ENCODE results near the gene MSLN. TPM values are rescaled to one million over a fixed set of nuclear protein-coding genes. Genes with fewer than 3 reads are reported as not detected.
A peak's percentile ranks its signal among the peaks of the same experiment; 100 is the strongest.

Gene MSLN
- total RNA-seq, 6 donors from 2014 or later: 47.8 to 275 (median 121) TPM

DNA sequence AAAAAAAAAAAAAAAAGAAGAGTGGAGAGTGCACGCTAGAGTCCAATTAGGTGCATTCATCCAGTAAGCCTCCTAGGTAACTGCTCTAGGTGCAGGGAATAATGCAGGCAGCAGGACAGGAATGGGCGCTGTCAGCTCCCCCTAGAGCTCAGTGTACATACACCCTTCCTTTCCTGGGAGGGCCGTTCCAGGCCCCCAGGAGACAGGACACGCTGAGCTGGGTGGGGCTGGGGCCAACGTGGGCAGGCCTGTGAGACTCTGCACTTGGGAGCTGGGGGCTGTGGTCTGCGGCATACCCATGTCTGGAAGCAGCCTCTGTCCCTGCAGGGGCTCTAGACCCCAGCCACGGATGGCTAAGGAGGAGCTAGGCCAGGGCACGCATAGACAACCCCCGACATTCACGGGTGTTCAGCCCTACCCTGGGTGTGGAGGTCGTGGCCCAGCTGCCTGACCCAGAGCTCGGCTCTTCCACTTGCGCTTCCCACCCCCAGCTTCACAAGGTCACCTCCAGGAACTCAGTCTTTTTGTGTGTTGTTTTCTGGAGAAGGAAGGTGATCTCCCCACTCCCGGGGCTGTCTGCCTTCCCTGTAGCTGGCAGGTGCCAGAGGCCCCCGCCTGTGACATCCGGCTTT is 40.6 kb upstream of the MSLN start:
- peaks cover 0 to 3% (median 0%) of the 10 kb centered on the region in 4 donors for H3K36me3 ChIP-seq
- DNase-seq (peak in 1 of 2 donors; percentile 39), ATAC-seq (ENCODE audit: low FRiP score in 2 of 2) (no peak)
- no peaks in the 10 kb centered on the region for H3K9me3 ChIP-seq
- H3K4me3 ChIP-seq: peak overlapping the region in 3 of 4 donors; percentile 75 to 95 (median 90)
- 7 to 8% methylated on average over 8 to 15 of the region's 16 CpGs for WGBS, 2 donors
- peak overlapping the region; percentile 76 to 87 (median 87) for H3K27ac ChIP-seq
- H3K27me3 ChIP-seq: peaks cover 0 to 10% (median 0%) of the 10 kb centered on the region in 4 donors
- peaks cover 28 to 49% (median 42%) of the 10 kb centered on the region in 4 donors for H3K4me1 ChIP-seq
- TF ChIP-seq, protein P1, sequence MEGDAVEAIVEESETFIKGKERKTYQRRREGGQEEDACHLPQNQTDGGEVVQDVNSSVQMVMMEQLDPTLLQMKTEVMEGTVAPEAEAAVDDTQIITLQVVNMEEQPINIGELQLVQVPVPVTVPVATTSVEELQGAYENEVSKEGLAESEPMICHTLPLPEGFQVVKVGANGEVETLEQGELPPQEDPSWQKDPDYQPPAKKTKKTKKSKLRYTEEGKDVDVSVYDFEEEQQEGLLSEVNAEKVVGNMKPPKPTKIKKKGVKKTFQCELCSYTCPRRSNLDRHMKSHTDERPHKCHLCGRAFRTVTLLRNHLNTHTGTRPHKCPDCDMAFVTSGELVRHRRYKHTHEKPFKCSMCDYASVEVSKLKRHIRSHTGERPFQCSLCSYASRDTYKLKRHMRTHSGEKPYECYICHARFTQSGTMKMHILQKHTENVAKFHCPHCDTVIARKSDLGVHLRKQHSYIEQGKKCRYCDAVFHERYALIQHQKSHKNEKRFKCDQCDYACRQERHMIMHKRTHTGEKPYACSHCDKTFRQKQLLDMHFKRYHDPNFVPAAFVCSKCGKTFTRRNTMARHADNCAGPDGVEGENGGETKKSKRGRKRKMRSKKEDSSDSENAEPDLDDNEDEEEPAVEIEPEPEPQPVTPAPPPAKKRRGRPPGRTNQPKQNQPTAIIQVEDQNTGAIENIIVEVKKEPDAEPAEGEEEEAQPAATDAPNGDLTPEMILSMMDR (IDR thresholded peaks at IDR 0.05): no peak
- TF ChIP-seq EP300 (IDR thresholded peaks at IDR 0.05): no peak

- no peak for DNase-seq
- TF ChIP-seq EP300 (IDR thresholded peaks at IDR 0.05) (no peak), POLR2A (IDR thresholded peaks at IDR 0.05) (no peak), POLR2AphosphoS5 (IDR thresholded peaks at IDR 0.05) (no peak)
- Histone ChIP-seq H3K36me3 (peaks cover 0 to 3% (median 0%) of the 10 kb centered on the region in 4 donors), H3K27me3 (peaks cover 0 to 10% (median 0%) of the 10 kb centered on the region in 4 donors), H3K4me3 (peak overlapping the region; percentile 70 to 95 (median 82)), H3K27ac (peak overlapping the region; percentile 76 to 87 (median 87)), H3K9me3 (no peaks in the 10 kb centered on the region), H3K4me1 (peaks cover 26 to 45% (median 40%) of the 10 kb centered on the region in 4 donors)
- peak in 1 of 2 donors; percentile 56 for ATAC-seq (ENCODE audit: low FRiP score in 2 of 2)
- WGBS, 2 donors: 0% methylated on average over 8 to 33 of the region's 38 CpGs
Observed at GRCh38 chr16:720447-720989, 40.0 kb upstream of the MSLN start.

DNA sequence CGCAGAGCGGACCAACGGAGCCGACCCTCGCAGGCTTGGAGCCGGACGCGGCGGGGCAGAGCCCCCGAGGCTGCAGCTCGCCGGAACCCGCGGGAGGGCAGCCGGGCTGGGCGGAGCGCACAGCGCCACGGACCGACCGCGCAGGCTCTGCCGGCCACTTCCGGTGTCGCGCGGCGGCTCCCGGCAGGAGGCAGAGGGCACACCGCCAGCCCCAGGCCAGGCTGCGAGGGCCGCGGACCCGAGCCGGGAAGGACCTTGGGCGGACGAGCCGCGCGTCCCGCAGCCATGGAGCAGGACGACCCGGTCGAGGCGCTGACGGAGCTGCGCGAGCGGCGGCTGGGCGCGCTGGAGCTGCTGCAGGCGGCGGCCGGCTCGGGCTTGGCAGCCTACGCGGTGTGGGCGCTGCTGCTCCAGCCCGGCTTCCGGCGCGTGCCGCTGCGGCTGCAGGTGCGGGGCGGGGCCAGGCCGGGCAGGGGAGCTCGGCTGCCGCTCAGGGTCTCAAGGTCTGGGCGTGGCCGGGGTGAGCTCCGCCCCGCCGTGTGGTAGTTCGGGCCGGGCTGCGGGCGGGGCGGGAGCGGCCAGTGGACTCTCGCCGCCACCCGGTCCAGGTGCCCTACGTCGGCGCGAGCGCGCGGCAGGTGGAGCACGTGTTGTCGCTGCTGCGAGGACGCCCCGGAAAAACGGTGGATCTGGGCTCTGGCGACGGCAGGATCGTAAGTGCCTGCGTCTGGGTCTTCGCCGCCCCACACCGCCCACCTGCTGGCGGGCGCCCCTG is 39.4 kb upstream of the MSLN start, which contains the start of gene ANTKMT:
Gene ANTKMT, plus strand, starts transcription at position 157 of the 775 bp plus-strand sequence. Its CDS starts 129 bp downstream, at position 286.
- peak within 1 kb of the TSS; percentile 76 to 87 (median 87) for H3K27ac ChIP-seq
- TF ChIP-seq, protein P1 (IDR thresholded peaks at IDR 0.05): peak in 5 of 6 experiments; percentile 25 to 62 (median 32)
- TF ChIP-seq POLR2A (IDR thresholded peaks at IDR 0.05): peak in 3 of 4 donors; percentile 38 to 93 (median 51)
- TF ChIP-seq POLR2AphosphoS5 (IDR thresholded peaks at IDR 0.05): peak; percentile 49 to 80
- no peak for TF ChIP-seq EP300 (IDR thresholded peaks at IDR 0.05)
- peaks cover 0 to 3% (median 0%) of the 10 kb centered on the region in 4 donors for H3K36me3 ChIP-seq
- peaks cover 0 to 13% (median under 1%) of the 10 kb centered on the region in 4 donors for H3K27me3 ChIP-seq
- DNase-seq: peak; percentile 87 to 97
- WGBS, 2 donors: 23 to 44% methylated on average over 16 to 19 of the region's 106 CpGs
- peaks cover 19 to 42% (median 37%) of the 10 kb centered on the region in 4 donors for H3K4me1 ChIP-seq
- H3K9me3 ChIP-seq: no peaks in the 10 kb centered on the region
- peak; percentile 77 to 93 for ATAC-seq (ENCODE audit: low FRiP score in 2 of 2)
- peak within 1 kb of the TSS; percentile 70 to 95 (median 82) for H3K4me3 ChIP-seq

DNA sequence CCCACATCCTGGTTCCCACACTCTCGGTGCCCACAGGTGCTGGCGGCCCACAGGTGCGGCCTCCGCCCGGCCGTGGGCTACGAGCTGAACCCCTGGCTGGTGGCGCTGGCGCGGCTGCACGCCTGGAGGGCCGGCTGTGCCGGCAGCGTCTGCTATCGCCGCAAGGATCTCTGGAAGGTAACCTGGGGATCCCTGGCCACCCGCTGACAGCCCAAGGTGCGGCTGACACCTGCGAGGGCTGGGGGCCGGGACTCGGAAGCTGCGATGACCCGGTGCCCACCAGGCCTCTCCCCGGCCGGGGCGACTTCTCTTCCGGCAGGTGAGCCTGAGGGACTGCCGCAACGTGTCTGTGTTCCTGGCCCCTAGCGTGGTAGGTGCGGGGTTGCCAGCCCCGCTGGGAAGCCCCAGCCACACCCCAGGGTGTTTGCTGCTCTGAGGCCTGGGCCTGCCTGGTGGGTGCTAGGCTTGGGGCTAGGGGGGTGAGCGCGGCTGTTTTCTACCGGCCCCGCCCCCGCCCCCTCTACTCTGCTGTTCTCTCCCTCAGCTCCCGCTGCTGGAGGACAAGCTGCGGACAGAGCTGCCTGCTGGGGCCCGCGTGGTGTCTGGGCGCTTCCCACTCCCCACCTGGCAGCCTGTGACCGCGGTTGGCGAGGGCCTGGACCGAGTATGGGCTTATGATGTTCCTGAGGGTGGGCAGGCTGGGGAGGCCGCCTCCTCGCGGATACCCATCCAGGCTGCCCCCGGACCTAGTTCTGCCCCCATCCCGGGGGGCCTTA is 38.6 kb upstream of the MSLN start:
- peaks cover 0 to 14% (median 5%) of the 10 kb centered on the region in 4 donors for H3K27me3 ChIP-seq
- TF ChIP-seq, protein P1 (IDR thresholded peaks at IDR 0.05): no peak
- TF ChIP-seq POLR2AphosphoS5 (IDR thresholded peaks at IDR 0.05): no peak
- no peak for TF ChIP-seq EP300 (IDR thresholded peaks at IDR 0.05)
- no peak for TF ChIP-seq POLR2A (IDR thresholded peaks at IDR 0.05)
- H3K36me3 ChIP-seq: peaks cover 0 to 3% (median 0%) of the 10 kb centered on the region in 4 donors
- peak overlapping the region; percentile 70 to 95 (median 82) for H3K4me3 ChIP-seq
- peaks cover 14 to 43% (median 37%) of the 10 kb centered on the region in 4 donors for H3K4me1 ChIP-seq
- H3K9me3 ChIP-seq: no peaks in the 10 kb centered on the region
- 69 to 74% methylated on average over 11 to 29 of the region's 51 CpGs for WGBS, 2 donors
- DNase-seq (peak in 1 of 2 donors; percentile 88), ATAC-seq (ENCODE audit: low FRiP score in 2 of 2) (no peak)
- peak overlapping the region in 3 of 4 donors; percentile 87 for H3K27ac ChIP-seq

Measured in upper lobe of left lung (tissue), 6 donors.